HG02973 (cell line): ENCODE data around the gene TRAPPC10.
"Not testable (repeated sequence)": the region's sequence is repeated elsewhere in the genome, so short reads cannot be mapped to it uniquely, and the experiment has no call there.

ENCODE experiments used
- ATAC-seq: cut with Tn5 transposase; IDR thresholded peaks from one replicate; pipeline ENCODE4 v1.9.1; 2021; ENCODE audit warnings: moderate library complexity; ENCODE audit not compliant: unreplicated experiment

The TRAPPC10 gene

DNA sequence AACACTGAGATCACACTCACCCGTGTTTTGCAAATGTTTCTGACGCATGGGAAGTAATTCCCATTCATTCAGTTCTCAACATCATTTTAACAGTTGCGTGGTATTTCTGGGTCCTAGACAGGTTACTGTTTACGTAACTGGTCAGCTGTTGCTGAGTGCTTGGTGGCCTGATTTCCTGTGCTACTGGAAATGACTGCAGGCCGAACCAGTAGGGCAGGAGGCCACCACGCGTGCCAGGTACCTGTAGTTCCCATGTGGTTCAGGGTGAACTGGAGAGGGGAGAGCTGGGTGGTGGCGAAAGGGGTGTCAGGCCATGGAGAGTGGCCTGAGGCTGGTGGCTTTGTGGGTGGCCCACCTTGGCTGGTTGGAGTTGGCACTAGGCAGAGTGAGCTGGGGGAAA lies 122.6 kb downstream of the TRAPPC10 start:
- not testable (repeated sequence) for ATAC-seq

DNA sequence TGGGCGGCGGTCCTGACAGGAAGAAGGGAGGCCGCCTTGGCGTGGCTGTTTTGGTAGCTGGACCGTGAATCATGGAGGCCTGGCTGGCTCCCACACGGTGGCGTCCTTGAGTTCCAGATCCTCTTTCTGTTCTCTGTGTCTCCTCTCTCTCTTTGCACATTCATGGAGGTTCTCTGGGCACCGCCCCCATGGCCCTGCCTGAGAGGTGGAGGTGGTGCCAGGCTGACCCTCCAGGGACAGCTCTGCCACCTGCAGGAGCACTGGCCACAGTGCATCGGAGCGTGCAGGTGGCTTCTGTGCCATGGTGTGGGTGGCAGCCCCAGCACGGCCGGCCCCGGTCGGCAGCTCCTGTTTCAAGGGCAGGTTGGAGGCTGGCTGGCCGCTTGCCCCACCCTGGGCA lies 125.9 kb downstream of the TRAPPC10 start:
- ATAC-seq = not testable (repeated sequence)

DNA sequence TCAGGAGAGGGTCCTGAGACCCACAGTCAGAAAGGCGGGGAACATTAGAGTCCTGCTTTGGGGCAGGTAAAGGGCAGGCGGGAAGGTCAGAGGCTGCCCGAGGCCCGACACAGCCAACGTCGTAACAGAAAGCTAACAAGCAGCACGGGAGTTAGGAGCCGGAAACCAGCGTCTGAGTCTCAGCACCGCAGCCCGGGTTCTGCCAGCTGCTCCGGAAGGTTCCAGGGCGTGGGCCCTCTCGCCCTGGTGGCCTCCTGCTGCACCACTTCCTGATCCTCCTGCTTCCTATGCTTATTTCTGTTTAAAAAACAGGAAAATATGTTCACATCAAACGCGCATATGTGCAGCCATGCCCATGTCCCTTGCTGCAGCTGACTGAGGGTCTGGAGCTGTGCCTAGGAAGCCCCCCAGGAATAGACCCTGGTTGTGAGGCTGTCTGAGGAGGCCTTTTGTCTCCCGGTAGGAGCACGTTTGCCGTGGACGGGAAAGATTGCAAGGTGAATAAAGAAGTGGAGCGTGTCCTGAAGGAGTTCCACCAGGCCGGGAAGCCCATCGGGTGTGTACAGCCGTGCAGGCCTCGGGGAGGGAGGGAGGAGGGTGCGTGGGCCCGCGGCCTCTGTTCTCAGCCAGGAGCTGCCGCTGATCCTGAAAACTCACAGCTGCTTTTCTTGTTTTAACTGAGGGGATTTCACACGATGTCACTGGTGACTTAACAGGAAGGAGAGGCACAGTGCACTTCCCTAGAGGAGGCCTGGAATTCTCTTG lies 127.9 kb downstream of the TRAPPC10 start:
- ATAC-seq = not testable (repeated sequence)

DNA sequence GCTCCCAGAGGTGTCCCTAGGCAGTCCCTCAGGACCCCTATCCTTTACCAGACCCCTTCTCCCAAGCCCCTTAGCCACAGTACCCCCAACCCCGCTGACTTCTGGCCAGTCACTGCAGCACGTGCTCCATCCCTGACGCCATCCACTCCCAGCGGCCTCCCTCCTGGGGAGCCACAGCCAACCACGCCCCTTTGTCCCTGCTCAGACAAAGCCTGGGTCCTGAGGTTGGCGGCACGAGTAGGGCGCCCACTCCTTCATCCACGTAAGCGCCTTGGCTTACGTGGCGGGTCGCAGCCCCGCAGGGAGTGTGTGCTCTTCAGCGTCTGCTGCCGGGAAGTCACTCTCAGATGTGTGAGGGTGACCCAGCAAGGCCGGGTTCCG lies 128.4 kb downstream of the TRAPPC10 start:
- not testable (repeated sequence) for ATAC-seq

DNA sequence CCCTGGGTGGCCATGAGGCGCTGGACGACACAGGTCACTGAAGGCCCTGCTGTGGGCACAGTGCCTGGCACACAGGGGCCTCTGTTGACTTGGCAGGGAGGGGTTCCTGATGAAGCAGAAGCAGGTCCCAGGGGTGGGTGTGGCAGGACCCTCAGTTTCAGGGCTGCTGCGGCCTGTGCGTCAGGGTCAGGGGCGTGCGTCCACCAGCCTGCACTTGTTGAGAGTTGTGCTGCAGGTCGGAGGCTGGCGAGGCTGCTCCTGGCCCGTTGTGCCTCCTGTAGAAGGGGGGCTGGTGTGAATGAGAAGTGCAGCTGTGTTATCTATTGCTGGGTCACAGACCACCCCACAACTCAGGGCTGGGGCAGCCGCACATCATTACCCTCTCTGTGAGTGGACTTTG lies 130.4 kb downstream of the TRAPPC10 start:
- not testable (repeated sequence) for ATAC-seq

DNA sequence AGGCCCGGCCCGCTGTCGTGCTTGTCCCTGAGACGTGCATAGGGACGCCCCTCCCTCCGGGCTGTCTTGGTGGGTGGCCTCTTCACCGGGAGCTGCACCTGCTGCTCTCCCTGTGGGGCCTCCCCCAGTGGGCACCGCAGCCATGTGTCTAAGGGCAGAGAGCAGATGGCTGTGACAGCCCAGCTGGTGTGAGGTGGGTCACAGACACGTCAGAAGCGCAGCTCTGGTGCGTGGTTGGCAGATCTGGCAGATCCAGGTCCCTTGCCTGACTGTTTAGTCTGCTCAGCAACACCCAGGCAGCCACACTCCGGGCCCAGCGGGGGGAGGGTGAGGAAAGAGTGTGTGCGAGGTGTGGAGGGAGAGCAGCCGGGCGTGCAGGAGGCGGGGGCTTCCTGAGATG lies 131.3 kb downstream of the TRAPPC10 start:
- not testable (repeated sequence) for ATAC-seq

DNA sequence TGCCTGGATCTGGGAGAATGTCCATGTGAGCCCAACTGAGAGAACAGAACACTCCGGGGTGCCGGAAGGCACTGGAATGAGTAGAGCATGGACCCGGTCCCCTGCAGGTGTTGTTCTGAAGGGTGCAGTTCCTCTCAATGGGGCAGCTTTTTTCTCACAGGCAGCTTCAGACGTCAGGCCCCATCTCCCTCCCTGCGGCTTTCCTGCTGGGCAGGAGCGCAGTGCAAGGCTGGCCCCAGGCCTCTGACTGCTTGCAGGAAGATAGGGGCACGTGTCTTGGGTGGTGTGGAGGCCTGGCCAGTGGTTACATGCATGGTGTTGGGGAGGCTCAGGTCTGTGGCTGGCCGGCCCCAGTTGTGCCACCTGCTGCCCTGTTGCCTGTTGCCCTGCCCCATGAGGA lies 131.9 kb downstream of the TRAPPC10 start:
- not testable (repeated sequence) for ATAC-seq

DNA sequence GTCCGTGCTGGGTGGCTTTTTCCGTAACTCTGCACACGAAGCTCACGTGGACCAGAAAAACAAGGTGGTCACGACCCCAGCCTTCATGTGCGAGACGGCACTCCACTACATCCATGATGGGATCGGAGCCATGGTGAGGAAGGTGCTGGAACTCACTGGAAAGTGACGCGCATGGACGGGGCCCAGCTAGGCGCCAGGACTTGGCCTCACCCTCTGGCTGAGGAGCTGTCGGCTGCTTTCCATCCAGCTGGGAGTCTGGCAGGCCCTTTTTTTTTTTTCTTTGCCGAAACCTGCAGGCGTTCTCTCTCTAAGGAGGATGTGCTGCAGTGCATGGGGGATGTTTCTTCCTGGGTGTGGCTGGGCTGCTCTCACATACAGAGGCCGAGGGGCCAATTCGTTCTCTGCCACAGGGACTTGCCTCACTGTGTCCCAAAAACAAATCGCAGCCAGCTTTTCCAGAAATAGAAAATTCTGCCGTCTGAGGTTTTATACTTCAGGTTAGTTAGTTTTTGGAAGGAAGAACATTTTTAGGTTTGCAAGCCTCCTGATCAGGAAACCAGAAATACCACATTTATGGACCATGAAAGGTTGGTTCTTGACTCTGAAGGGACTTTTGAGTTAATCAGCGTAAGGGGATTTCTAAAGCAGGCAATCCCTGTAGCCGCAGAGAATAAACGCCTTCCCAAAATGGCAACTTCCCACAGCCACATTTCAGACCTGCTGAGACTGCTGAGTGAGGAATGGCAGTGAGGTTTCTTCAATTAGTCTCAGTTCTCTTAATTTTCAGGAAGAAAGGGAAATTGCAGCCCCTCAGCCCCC lies 132.9 kb downstream of the TRAPPC10 start:
- not testable (repeated sequence) for ATAC-seq

DNA sequence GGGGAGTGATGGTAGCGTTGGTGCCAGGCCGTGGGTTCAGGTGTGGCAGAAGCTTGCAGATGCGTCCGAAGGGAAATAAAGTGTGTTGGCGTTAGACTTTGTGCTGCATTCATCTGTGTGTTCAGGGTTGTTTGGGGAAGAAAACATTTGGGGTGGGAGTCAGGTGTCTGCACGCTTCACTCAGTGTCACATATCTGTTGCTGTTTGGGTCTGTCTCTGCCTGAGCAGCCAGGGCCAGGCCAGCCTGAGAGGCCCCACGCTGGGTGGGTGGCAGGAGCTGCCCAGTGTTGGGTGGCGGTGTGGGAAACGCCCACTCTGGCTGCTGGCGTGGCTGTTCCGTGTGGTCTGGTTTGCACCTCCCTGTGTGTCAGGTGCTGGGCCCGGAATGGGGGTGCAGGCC lies 133.5 kb downstream of the TRAPPC10 start:
- not testable (repeated sequence) for ATAC-seq

DNA sequence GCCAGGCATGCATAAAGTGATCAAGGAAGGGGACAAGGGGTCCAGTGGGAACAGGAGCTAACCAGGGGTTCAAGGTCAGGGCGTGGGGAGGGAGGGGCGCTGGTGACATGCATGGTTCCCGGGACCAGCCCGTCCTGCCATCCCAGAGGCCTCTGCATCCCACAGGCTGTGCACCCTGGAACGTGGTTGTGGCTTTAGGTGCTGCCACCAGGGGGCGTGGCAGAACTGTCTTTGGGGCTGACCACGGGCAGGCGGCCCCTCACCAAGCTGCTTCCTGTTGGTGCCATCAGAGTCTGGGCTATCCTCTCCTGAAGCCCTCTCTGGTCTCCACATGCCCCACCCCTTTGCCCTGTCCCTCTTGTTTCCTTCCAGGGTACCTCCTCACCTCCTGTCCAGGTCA lies 135.0 kb downstream of the TRAPPC10 start:
- ATAC-seq = not testable (repeated sequence)

DNA sequence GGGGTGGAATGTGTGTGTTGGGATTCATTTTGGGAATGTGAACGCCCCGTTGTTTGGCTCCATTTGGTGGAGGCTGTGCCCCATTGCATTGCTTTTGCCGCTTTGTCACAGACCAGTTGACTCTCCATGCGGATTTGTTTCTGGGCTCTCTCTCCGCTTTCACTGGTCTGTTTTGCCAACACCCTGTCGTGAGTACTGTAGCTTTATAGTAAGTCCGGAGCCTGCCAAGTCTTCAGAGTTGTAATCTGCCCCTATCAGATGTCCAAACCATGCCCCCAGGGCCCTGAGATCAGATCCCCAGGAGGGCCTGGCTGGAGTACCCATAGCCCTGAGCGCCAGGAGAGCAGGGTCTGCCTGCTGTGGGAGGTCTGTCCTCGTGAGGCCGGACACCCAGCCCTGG lies 138.1 kb downstream of the TRAPPC10 start:
- ATAC-seq = not testable (repeated sequence)

DNA sequence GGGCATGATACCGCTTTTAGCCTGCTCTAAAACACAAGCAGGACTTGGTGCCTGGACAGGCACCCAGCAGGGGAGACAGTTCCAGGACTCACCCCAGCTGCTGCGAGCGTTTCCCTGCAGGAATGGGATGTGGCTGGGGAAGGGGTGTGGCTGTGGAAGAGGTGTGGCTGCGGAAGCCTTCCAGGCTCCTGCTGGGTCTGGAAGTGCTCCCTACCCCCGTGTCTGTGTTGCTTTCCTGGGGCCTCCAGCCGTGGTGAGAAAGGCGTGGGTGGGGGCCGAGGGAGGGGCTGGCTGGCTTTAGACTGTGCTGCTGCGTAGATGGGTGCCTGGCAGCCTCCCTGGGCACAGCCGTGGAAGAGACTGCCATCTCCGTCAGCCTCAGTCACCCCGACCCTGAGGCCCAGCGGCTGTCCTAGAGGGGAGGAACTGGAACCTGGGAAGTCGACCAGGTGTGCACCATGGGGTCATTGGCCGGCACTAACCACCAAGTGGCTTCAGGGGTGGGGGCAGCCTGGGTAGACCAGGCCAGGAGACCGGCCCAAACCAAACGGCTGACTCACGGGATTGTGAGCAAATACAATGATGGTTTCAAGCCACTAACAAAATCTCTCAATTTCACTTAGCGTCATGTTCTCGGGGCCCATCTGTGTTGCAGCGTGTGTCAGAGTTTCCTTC lies 141.2 kb downstream of the TRAPPC10 start:
- ATAC-seq = not testable (repeated sequence)

DNA sequence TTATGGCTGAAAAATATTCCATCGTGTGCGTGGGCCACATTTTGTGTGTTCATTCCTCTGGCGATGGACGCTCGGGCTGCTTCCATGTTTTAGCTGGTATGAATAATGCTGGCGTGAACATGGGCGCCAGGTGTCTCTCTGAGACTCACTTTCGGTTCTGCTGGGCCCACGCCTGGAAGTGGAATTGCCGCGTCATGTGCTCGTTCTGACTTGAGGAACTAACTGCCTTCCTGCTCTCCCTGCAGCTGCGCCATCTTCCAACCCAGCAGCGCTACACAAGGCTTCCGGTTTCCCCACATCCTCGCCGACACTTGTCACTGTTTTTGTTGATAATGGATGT lies 141.8 kb downstream of the TRAPPC10 start:
- not testable (repeated sequence) for ATAC-seq

DNA sequence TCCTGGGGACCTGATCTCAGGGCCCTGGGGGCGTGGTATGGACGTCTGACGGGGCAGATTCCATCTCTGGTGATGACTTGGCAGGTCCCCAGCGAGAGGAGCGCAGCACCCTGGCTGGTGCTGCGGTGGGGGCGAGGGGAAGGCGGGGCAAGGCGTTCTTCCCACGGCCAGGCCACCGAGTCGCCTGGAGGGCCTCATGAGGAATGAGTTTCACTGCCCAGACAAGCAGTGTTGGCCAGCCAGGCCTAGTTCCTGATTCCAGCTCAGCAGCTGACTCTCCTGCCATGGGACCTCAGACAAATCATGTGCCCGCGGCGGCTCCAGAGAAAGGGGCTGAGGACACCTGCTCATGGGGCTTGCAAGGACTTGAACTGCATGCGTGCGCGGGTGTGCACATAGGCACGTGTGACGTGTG lies 142.7 kb downstream of the TRAPPC10 start:
- ATAC-seq = peak; percentile 2

DNA sequence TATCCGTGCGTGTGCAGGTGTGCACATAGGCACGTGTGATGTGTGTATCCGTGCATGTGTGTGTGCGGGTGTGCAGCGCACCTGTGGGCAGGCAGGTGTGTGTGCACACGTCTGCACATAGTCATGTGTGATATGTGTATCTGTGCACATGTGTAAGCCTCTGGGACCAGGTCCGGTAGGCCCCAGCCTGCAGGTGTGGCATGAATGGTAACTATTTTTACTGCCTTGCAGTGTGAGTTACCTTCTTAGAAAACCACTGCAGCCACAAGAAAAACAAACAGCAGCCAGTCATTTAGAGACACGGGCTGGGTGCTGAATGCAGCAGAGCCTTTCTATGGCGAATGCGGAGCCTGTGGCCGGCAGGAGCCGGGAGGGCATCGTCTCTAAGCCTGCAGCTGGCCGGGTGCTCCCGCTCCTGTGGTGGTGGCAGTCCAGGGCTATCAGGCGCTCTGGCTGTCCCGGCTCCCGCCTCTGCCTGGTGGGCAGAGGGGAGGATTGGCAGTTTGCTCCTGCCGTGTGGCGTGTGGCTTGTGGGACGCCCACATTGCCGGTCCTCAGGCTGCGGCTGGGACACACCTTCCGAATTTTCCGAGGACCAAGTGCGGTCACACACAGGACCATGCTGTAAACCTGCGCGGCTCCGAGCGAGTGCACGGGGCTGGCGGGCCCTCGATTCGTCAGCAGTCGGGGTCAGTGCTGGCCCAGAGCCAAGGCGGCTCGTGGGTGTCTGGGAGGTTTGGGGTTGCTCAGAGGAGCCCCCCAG lies 143.3 kb downstream of the TRAPPC10 start:
- ATAC-seq = peak; percentile 35

DNA sequence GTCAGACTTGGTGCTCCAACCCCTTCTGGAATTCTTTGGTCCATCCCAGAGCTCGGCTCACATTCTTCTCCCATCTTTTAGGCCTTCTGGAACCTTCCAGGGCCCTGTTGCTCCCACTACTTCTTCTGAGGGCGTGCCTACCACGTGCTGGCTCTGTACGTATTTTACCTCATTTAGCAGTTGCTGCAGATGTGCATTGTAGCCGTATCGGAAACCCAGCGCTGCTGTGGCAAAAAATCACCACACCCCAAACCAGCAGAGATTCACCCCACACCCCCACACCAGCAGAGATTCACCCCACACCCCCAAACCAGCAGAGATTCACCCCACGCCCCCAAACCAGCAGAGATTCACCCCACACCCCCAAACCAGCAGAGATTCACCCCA lies 143.9 kb downstream of the TRAPPC10 start:
- ATAC-seq = not testable (repeated sequence)
